ENCODE results near the gene GRIN2C.

Gene GRIN2C

DNA sequence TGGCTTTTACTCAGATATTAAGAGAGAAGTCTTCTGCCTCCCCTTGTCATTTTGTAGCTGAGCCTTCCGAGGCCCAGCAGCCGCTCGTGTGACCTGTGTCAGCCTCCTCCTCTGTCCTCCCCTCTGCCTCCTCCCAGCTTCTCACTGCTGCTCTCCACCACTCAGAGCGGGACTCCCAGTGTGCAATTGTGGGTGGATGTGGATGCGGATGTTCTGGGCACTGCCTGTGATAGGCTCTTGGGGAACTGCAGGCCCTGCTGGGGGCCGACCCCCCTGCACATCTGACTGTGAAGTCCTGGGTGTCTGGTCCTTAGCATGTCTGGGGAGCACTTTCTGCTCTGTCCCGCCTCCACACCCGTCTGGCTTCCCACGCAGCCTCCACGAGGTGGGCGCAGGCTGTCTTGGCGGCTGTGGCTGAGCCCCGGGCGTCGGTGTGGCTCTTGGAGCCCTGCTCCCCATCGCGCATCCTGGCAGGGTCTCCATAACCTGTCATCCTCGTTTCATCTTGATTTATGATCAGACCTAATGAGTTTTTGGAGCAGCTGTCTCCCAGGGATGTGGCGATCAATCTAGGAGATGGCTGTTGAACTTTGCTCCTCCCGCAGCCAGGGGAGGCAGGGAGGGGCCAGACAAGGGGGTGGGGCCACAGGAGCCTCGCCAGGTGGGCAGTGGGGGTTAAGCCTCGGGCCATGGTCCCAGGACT is 28.1 kb downstream of the GRIN2C start:
- no peak for DNase-seq (ENCODE audit: extremely low read depth, low read depth)
- TF ChIP-seq, protein P1, sequence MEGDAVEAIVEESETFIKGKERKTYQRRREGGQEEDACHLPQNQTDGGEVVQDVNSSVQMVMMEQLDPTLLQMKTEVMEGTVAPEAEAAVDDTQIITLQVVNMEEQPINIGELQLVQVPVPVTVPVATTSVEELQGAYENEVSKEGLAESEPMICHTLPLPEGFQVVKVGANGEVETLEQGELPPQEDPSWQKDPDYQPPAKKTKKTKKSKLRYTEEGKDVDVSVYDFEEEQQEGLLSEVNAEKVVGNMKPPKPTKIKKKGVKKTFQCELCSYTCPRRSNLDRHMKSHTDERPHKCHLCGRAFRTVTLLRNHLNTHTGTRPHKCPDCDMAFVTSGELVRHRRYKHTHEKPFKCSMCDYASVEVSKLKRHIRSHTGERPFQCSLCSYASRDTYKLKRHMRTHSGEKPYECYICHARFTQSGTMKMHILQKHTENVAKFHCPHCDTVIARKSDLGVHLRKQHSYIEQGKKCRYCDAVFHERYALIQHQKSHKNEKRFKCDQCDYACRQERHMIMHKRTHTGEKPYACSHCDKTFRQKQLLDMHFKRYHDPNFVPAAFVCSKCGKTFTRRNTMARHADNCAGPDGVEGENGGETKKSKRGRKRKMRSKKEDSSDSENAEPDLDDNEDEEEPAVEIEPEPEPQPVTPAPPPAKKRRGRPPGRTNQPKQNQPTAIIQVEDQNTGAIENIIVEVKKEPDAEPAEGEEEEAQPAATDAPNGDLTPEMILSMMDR (IDR thresholded peaks at IDR 0.05; ENCODE audit: low read depth, low read length), result no peak

DNA sequence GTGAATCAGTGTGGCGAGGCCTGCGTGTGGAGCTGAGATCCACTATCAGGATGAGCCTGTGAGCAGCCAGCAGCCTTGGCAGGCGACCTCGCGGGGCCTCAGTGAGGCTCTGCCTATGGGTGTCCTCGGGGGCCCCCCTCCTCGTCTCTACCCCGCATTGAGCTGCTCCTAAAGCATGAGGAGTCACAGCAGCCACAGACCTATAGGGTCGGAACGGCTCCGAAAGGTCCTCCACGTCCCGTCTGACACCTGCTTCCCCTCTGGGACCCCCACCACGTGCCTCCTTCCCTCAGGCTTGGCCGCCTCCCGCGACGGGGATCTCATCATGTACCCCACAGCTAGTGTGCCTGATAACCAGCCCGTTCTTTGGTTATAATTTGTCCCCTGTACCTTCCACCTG is 28.8 kb downstream of the GRIN2C start:
- DNase-seq (ENCODE audit: extremely low read depth, low read depth), result no peak
- TF ChIP-seq, protein P1 (IDR thresholded peaks at IDR 0.05; ENCODE audit: low read depth, low read length), result no peak

DNA sequence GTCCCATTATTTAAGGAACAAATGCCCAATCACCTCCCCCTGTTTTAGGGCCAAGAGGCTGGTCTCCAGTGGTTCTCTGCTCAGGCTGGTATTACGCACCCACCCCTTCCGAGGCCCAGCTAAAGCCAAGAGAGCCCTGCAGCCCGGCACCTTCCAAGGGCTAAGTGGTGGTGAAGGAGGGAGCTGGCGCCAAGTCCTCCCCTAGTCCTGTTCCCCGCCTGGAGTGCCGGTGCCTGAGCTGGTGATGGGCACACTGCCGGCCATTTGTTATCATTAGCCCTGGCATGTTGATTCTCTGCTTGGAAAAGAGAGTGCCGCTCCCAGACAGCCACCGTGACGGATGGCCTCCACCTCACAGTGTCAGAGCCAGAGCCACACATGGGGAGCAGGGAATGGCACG is 31.9 kb downstream of the GRIN2C start:
- DNase-seq (ENCODE audit: extremely low read depth, low read depth), result no peak
- TF ChIP-seq, protein P1 (IDR thresholded peaks at IDR 0.05; ENCODE audit: low read depth, low read length), result no peak

DNA sequence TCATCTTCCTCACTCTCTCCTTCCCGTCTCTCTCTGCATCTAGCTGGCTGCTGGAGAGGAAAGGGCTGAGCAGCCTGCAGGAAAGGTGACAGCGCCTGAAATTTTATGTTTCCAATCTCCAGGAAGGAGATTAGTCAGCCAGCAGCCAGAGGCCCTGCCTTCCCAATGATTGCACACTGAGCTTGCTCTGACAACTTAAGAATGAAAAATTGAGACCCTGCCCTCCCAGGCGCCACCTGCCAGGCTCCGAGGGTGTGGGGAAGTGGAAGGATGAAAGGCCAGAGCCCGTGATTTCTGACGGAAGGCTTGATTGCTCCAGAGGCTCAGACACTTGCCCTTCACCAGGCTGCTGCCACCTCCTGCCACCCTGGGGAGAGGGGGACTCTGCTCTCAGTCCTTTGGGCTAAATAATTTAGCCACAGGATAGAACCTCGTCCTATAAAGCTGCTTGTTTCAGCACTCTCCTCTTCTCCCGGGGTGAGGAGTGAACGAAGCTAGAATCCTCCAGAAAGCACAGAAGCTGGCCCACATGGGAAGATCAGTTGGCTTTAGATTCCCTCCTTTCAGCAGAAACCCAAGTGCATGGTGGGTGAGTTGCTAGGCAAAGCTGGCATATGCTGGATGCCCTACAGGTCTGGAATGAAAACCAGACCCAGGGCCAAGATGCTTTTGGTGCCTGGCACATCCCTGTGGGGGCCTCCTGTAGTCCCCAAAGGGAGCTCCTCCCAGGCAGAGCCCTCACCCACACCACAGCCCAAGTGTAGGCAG is 33.5 kb downstream of the GRIN2C start:
- TF ChIP-seq, protein P1 (IDR thresholded peaks at IDR 0.05; ENCODE audit: low read depth, low read length), result no peak
- DNase-seq (ENCODE audit: extremely low read depth, low read depth), result no peak

DNA sequence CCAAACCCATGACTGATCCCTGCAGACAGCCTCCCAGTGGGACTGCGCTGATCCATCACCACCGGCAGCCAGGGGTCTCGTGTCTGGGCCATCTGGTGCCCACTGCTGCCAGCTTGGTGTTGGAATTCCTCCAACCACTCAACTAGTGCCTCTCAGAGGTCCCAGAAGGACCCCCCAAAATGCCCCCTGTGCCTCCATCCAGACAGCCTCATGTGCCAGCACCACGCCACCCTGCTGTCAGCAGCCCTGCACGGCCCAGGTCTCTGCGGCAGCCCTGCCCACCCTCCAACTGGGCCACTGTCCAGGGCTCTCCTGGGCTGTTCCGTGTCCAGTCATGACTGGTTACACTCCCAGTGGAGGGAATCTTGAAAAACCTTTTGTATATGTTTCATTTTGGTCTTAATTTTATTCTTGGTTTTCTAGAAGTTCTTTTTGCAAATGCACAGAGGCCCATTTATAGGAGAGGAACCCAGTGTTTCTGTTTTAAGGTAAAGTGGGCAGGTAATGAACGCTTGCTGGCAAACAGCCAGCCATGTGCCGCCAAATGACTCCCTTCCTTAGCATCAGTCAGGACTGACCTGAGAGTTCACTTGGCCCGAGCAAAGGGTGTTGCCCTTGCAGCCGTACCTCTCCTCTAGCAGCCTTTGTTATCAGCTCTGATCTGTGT is 34.6 kb downstream of the GRIN2C start:
- no peak for DNase-seq (ENCODE audit: extremely low read depth, low read depth)
- TF ChIP-seq, protein P1 (IDR thresholded peaks at IDR 0.05; ENCODE audit: low read depth, low read length), result no peak

DNA sequence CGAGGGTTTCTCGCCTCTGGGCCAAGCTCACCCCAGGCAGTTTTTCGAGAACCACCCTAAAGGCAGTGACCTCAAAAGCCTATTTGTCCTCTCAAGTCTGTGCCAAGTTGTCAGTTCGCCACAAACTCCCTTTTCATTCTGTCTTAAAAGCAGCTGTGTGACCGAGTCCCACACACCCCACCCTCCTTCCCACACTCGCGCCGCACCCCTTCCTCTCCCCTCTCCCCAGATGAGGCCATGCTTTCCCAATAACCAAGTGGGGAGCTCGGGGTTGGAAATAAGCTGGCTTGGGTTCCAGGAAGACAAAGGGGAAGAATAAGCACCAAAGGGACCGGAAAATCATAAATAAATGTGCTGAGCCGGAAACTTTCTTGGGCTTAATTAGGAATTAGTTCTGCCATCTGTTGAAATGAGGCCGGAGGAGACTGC is 36.7 kb downstream of the GRIN2C start:
- TF ChIP-seq, protein P1 (IDR thresholded peaks at IDR 0.05; ENCODE audit: low read depth, low read length), result no peak
- no peak for DNase-seq (ENCODE audit: extremely low read depth, low read depth)
